Effector memory CD8-positive, alpha-beta T cell (primary cell): ENCODE measurements around the gene ETS1.
A peak's percentile ranks its signal among the peaks of the same experiment; 100 is the strongest.

ENCODE experiments used
- ATAC-seq: fragments of 150-1000 bp; cut with Tn5 transposase; replicated peaks from 2 replicates; pipeline ENCODE4 v1.10.0; 2021; ENCODE audit warnings: mild to moderate bottlenecking, moderate library complexity
- DNase-seq, 3 experiments: peaks; one replicate each; pipeline ENCODE4 v3.0.0; 2021
- H3K27ac Mint-ChIP-seq, 2 donors: one replicate each; pipeline ENCODE4 v1.8.0; 2022; ENCODE audit warnings: mild to moderate bottlenecking in 2 of 2, mixed read lengths in 2 of 2, moderate library complexity in 2 of 2
- H3K27me3 Mint-ChIP-seq, 2 donors: one replicate each; pipeline ENCODE4 v1.8.0; 2022; ENCODE audit warnings: mixed read lengths in 2 of 2
- H3K36me3 Mint-ChIP-seq: one replicate; pipeline ENCODE4 v1.8.0; 2022; ENCODE audit warnings: mild to moderate bottlenecking, moderate library complexity, mixed read lengths; ENCODE audit not compliant: insufficient read depth
- H3K4me1 Mint-ChIP-seq, 2 donors: one replicate each; pipeline ENCODE4 v1.8.0; 2022; ENCODE audit warnings: low read depth in 2 of 2, mixed read lengths in 2 of 2
- H3K4me3 Mint-ChIP-seq, 2 donors: one replicate each; pipeline ENCODE4 v1.8.0; 2022; ENCODE audit warnings: mild to moderate bottlenecking in 2 of 2, mixed read lengths in 2 of 2, moderate library complexity in 2 of 2
- H3K9me3 Mint-ChIP-seq, 2 donors: one replicate each; pipeline ENCODE4 v1.8.0; 2022; ENCODE audit warnings: mixed read lengths in 2 of 2

ETS1 gene

GRCh38 chr11:128549256-128549944, 38.0 kb downstream of the ETS1 start:
- peaks cover 38 to 64% of the 10 kb centered on the region in 2 donors for H3K4me1 Mint-ChIP-seq
- H3K9me3 Mint-ChIP-seq, result no peaks in the 10 kb centered on the region
- ATAC-seq (no peak), DNase-seq (no peak)
- H3K27me3 Mint-ChIP-seq, result no peaks in the 10 kb centered on the region
- peak overlapping the region in 1 of 2 donors; percentile 49 for H3K4me3 Mint-ChIP-seq
- peaks cover 6% of the 10 kb centered on the region for H3K36me3 Mint-ChIP-seq
- H3K27ac Mint-ChIP-seq, result peak overlapping the region; percentile 95

- no peaks in the 10 kb centered on the region for H3K9me3 Mint-ChIP-seq
- no peaks in the 10 kb centered on the region for H3K27me3 Mint-ChIP-seq
- peak overlapping the region; percentile 78 to 80 for H3K4me3 Mint-ChIP-seq
- H3K27ac Mint-ChIP-seq, result peak overlapping the region; percentile 2 to 76
- peaks cover 8% of the 10 kb centered on the region for H3K36me3 Mint-ChIP-seq
- ATAC-seq, result no peak
- H3K4me1 Mint-ChIP-seq, result peaks cover 37 to 58% of the 10 kb centered on the region in 2 donors
- no peak for DNase-seq
These were observed 38.6 kb downstream of the ETS1 start for GRCh38 chr11:128548649-128549255.

GRCh38 chr11:128547946-128548648, 39.3 kb downstream of the ETS1 start:
- peak overlapping the region; percentile 2 to 76 for H3K27ac Mint-ChIP-seq
- peaks cover 9% of the 10 kb centered on the region for H3K36me3 Mint-ChIP-seq
- H3K4me3 Mint-ChIP-seq, result peak overlapping the region; percentile 78 to 80
- no peaks in the 10 kb centered on the region for H3K27me3 Mint-ChIP-seq
- H3K4me1 Mint-ChIP-seq, result peaks cover 34 to 52% of the 10 kb centered on the region in 2 donors
- no peaks in the 10 kb centered on the region for H3K9me3 Mint-ChIP-seq
- ATAC-seq (no peak), DNase-seq (no peak)

GRCh38 chr11:128546916-128547315, 40.4 kb downstream of the ETS1 start:
- Mint-ChIP-seq H3K4me1 (peaks cover 30 to 46% of the 10 kb centered on the region in 2 donors), H3K9me3 (no peaks in the 10 kb centered on the region), H3K36me3 (peaks cover 9% of the 10 kb centered on the region), H3K27ac (peak overlapping the region in 1 of 2 donors; percentile 76), H3K4me3 (no peak overlapping the region), H3K27me3 (no peaks in the 10 kb centered on the region)
- DNase-seq, result no peak
- no peak for ATAC-seq

- Mint-ChIP-seq H3K9me3 (no peaks in the 10 kb centered on the region), H3K27ac (no peak overlapping the region), H3K4me1 (peaks cover 14 to 26% of the 10 kb centered on the region in 2 donors), H3K27me3 (no peaks in the 10 kb centered on the region), H3K36me3 (peaks cover 3% of the 10 kb centered on the region), H3K4me3 (peak overlapping the region in 1 of 2 donors; percentile 23)
- peak; percentile 14 for ATAC-seq
- DNase-seq, result no peak
These were observed 42.8 kb downstream of the ETS1 start for GRCh38 chr11:128544471-128545051.

- H3K4me3 Mint-ChIP-seq, result no peak overlapping the region
- peaks cover 3% of the 10 kb centered on the region for H3K36me3 Mint-ChIP-seq
- ATAC-seq, result no peak
- H3K4me1 Mint-ChIP-seq, result peaks cover 7 to 10% of the 10 kb centered on the region in 2 donors
- no peak for DNase-seq
- no peaks in the 10 kb centered on the region for H3K9me3 Mint-ChIP-seq
- no peak overlapping the region for H3K27ac Mint-ChIP-seq
- peaks cover 2 to 6% of the 10 kb centered on the region in 2 donors for H3K27me3 Mint-ChIP-seq
These were observed 46.9 kb downstream of the ETS1 start for GRCh38 chr11:128540469-128540868.

GRCh38 chr11:128536506-128536905, 50.9 kb downstream of the ETS1 start:
- no peak for DNase-seq
- peaks cover 5 to 6% of the 10 kb centered on the region in 2 donors for H3K27me3 Mint-ChIP-seq
- H3K9me3 Mint-ChIP-seq, result no peaks in the 10 kb centered on the region
- H3K27ac Mint-ChIP-seq, result no peak overlapping the region
- peaks cover 8% of the 10 kb centered on the region in 2 donors for H3K4me1 Mint-ChIP-seq
- no peaks in the 10 kb centered on the region for H3K36me3 Mint-ChIP-seq
- no peak for ATAC-seq
- H3K4me3 Mint-ChIP-seq, result no peak overlapping the region

- DNase-seq, result no peak
- ATAC-seq, result no peak
- Mint-ChIP-seq H3K4me3 (no peak overlapping the region), H3K36me3 (no peaks in the 10 kb centered on the region), H3K4me1 (peaks cover 8% of the 10 kb centered on the region in 2 donors), H3K9me3 (no peaks in the 10 kb centered on the region), H3K27ac (no peak overlapping the region), H3K27me3 (peaks cover 5 to 6% of the 10 kb centered on the region in 2 donors)
These were observed 51.6 kb downstream of the ETS1 start for GRCh38 chr11:128535468-128536457.

GRCh38 chr11:128533472-128533871, 53.9 kb downstream of the ETS1 start:
- ATAC-seq, result no peak
- H3K27ac Mint-ChIP-seq, result no peak overlapping the region
- DNase-seq, result no peak
- peaks cover 5 to 6% of the 10 kb centered on the region in 2 donors for H3K27me3 Mint-ChIP-seq
- H3K9me3 Mint-ChIP-seq, result no peaks in the 10 kb centered on the region
- H3K4me1 Mint-ChIP-seq, result peaks cover 15 to 18% of the 10 kb centered on the region in 2 donors
- no peaks in the 10 kb centered on the region for H3K36me3 Mint-ChIP-seq
- H3K4me3 Mint-ChIP-seq, result no peak overlapping the region

- no peaks in the 10 kb centered on the region for H3K36me3 Mint-ChIP-seq
- peaks cover 5 to 6% of the 10 kb centered on the region in 2 donors for H3K27me3 Mint-ChIP-seq
- H3K9me3 Mint-ChIP-seq, result no peaks in the 10 kb centered on the region
- H3K4me3 Mint-ChIP-seq, result no peak overlapping the region
- no peak overlapping the region for H3K27ac Mint-ChIP-seq
- no peak for DNase-seq
- peaks cover 24 to 27% of the 10 kb centered on the region in 2 donors for H3K4me1 Mint-ChIP-seq
- no peak for ATAC-seq
These were observed 54.7 kb downstream of the ETS1 start for GRCh38 chr11:128532572-128533091.

GRCh38 chr11:128532016-128532571, 55.3 kb downstream of the ETS1 start:
- DNase-seq (no peak), ATAC-seq (no peak)
- Mint-ChIP-seq H3K4me3 (no peak overlapping the region), H3K4me1 (peaks cover 29 to 32% of the 10 kb centered on the region in 2 donors), H3K9me3 (no peaks in the 10 kb centered on the region), H3K27me3 (peaks cover 5 to 6% of the 10 kb centered on the region in 2 donors), H3K27ac (no peak overlapping the region), H3K36me3 (no peaks in the 10 kb centered on the region)

- ATAC-seq, result no peak
- H3K4me3 Mint-ChIP-seq, result no peak overlapping the region
- peaks cover 3 to 5% of the 10 kb centered on the region in 2 donors for H3K27me3 Mint-ChIP-seq
- no peak overlapping the region for H3K27ac Mint-ChIP-seq
- peaks cover 34 to 37% of the 10 kb centered on the region in 2 donors for H3K4me1 Mint-ChIP-seq
- no peak for DNase-seq
- no peaks in the 10 kb centered on the region for H3K9me3 Mint-ChIP-seq
- no peaks in the 10 kb centered on the region for H3K36me3 Mint-ChIP-seq
These were observed 55.8 kb downstream of the ETS1 start for GRCh38 chr11:128531588-128531987.
